Astrocyte of the spinal cord (primary cell): Measurements from ENCODE around the gene KIF26A.

ENCODE experiments used
- DNase-seq: peaks from one replicate; pipeline ENCODE4 v3.0.0; 2011; ENCODE audit warnings: low read depth, low spot score
- H3K4me3 ChIP-seq: 2 replicates; pipeline ENCODE4 v1.5.1; 2011; ENCODE audit warnings: low read depth, mild to moderate bottlenecking, low read length, moderate library complexity
- in situ Hi-C: cut with HindIII; loops from 2 replicates; pipeline ENCODE4 v1.10.0; 2017; ENCODE audit warnings: low sequenced_read_pairs
- TF ChIP-seq, protein P1 (sequence below): IDR thresholded peaks from 2 replicates; pipeline ENCODE4 v1.5.1; 2012; ENCODE audit warnings: low read depth, mild to moderate bottlenecking, low read length, inconsistent platforms

KIF26A gene

DNA sequence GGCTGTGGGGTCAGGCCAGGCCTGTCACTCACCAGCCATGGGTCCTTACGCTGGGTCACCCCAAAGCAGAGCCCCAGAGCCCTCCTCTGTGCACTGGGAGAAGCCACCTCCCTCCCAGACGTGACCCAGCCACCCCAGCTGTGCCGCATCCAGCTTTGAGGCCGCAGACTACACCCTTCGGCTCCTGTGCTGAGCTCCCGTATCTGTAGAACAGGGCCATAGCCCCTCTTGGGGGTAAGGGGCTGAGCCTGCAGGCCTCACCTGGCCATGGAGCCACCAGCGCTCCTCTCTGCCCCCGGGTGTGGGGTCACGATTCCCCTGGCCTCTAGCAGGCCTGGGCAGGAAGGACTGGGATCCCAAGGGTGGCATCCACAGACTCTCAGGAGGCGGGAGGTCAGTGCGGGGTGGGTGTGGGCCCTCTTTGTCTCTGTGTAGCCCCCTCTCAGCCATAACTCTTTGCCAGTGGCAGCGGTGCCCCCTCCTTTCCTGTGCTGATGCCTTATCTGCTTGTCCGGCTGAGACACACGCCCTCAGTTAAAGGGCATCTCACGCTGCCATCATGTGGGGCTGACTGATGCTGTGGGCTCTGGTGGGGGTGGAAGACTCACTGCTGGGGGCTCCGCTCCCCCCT is 36.6 kb upstream of the KIF26A start:
- TF ChIP-seq, protein P1, sequence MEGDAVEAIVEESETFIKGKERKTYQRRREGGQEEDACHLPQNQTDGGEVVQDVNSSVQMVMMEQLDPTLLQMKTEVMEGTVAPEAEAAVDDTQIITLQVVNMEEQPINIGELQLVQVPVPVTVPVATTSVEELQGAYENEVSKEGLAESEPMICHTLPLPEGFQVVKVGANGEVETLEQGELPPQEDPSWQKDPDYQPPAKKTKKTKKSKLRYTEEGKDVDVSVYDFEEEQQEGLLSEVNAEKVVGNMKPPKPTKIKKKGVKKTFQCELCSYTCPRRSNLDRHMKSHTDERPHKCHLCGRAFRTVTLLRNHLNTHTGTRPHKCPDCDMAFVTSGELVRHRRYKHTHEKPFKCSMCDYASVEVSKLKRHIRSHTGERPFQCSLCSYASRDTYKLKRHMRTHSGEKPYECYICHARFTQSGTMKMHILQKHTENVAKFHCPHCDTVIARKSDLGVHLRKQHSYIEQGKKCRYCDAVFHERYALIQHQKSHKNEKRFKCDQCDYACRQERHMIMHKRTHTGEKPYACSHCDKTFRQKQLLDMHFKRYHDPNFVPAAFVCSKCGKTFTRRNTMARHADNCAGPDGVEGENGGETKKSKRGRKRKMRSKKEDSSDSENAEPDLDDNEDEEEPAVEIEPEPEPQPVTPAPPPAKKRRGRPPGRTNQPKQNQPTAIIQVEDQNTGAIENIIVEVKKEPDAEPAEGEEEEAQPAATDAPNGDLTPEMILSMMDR, result no peak
- in situ Hi-C loops, result no loop called here
- DNase-seq, result no peak
- H3K4me3 ChIP-seq, result no peak overlapping the region

DNA sequence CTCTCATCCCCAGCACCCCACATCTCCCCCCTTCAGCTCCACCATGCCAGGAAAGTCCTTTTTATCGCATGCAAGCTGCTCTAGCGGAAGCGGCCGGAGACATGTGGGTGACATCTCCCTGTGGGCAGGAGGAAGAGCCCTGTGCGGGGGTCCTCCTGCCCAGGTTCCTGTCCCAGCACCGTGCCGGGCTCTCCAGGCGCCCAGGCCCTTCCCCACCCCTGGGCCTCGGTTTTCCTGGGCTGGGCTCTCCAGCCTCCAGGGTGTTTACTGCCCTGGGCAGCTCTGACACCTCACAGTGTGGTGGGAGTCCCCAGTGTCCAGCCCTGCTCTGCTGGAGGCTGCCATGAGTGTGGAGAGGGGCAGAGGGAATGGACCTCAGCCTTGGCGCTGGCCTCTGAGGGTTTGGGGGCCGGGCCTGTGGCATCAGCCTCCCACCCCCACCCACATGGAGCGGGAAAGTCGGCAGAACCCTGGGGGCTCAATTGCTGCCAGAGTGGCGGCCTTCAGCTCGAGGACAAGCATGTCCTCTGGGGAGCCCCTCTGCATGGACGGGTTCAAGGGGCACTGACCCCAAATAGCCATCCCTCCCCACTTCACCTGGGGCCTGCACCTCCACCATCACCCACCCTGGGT is 36.0 kb upstream of the KIF26A start:
- no peak for DNase-seq
- in situ Hi-C loops, result no loop called here
- TF ChIP-seq, protein P1, result no peak
- no peak overlapping the region for H3K4me3 ChIP-seq

DNA sequence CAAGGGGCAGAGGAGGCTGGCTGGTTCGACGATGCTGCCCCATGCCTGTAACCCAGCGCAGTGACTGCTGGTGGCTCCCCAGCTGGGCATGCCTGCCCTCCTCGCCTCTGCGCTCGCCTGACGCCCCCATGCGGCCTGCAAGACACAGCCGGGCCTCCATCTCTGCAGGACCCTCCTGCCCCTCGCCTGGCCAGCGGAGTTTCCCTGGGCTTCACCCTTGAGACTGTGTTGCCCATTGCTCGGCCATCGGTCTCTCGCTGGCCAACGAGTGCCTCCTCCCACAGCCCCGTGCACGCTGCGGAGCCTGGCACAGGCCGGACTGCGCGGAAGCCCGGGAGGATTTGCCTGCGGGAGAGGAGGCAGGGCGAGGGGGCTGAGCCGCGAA is 35.3 kb upstream of the KIF26A start:
- H3K4me3 ChIP-seq, result no peak overlapping the region
- DNase-seq, result no peak
- in situ Hi-C loops, result no loop called here
- TF ChIP-seq, protein P1, result no peak

DNA sequence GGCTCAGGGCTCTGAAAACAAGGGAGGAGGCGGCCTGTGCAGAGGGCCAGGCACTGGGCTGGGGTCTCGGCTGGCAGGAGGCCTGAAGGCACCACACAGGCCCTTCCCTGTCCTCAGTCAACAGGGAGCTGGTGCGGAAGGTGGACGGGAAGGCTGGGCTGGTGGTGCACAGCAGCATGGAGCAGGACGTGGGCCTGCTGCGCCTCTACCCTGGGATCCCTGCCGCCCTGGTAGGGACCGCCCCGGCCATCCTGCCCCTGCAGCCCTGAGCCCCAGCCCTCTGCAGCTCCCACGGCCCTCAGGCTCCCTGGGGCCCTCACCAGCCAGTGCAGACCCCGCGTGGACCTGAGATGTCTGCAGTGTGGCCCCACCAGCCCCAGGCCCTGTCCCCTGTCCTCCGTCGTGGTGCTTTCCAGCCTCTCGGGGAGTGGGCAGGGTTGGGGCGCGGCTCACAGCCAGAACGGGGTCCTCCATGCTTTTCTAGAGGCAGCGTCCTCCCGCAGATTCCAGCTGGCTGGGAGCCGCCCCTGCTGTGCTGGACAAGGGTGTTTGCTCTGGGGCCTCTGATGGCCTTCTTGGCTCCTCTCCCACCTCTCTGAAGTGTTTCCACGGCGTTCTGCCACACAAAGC is 34.8 kb upstream of the KIF26A start:
- no peak overlapping the region for H3K4me3 ChIP-seq
- in situ Hi-C loops, result no loop called here
- no peak for DNase-seq
- TF ChIP-seq, protein P1, result no peak

DNA sequence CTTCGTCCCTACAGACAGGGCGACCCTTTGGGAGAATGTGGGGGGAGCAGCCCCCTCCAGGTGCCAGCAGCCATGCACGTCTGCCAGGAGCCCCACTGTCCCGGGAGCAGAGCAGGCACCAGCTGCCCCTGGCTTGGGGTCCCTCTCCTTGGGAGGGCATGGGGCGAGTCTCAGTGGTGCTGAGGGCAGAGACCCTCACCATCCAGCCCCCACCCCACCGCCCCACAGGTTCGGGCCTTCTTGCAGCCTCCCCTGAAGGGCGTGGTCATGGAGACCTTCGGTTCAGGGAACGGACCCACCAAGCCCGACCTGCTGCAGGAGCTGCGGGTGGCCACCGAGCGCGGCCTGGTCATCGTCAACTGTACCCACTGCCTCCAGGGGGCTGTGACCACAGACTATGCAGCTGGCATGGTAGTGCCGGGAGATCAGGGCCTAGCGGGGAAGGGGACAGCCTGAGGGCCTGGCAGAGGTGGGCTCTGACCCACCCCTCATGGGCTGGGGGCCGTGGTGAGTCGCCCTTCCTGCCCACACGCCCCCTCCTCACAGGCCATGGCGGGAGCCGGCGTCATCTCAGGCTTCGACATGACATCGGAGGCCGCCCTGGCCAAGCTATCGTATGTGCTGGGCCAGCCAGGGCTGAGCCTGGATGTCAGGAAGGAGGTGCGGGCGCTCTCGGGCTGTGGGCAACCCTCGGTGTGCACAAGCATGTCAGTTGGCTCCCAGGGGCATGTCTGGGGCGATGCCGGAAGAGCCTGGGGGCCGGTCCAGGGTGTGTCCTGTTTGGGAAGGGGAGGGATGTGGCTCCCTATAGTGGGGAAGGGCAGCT is 34.1 kb upstream of the KIF26A start:
- DNase-seq, result no peak
- no peak overlapping the region for H3K4me3 ChIP-seq
- in situ Hi-C loops, result no loop called here
- TF ChIP-seq, protein P1, result no peak

DNA sequence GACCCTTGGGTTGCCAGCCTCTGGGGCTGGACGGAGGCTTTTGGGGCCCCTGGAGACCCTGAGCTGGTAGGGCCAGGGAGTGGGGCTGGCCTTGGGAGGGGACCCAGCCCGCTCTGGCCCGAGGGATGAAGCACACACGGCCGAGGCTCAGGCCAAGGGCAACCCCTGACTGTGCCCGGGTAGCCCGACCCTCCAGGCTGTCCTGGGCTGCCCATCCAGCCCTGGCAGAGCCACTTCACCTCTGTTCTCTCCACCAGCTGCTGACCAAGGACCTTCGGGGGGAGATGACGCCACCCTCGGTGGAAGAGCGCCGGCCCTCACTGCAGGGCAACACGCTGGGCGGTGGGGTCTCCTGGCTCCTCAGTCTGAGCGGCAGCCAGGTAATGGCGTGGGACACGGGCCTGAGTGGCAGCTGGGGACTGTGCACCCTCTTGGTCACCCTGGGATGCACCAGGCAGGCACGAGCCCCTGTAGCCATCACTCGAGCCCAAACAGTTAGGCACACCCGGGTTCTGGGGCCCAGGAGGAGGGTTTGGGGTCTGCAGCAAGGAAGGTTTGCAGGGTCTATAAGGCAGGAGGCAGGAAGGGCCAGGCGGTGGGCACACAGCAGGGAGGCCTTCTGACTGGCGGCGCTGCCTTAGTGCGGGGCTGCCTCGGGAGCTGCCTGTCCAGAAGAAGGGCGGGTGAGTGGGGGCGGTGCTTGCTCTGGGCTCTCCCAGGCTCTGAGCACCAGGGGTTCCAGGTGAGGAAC is 33.1 kb upstream of the KIF26A start:
- TF ChIP-seq, protein P1, result no peak
- no peak overlapping the region for H3K4me3 ChIP-seq
- in situ Hi-C loops, result no loop called here
- no peak for DNase-seq
